ENCODE measurements around the gene CABP7.

- TF ChIP-seq CTCF (CRISPR knock-in tag; IDR thresholded peaks at IDR 0.05) (no peak), MTA1 (CRISPR knock-in tag; IDR thresholded peaks at IDR 0.05; ENCODE audit: borderline replicate concordance) (no peak), ARNT (IDR thresholded peaks at IDR 0.05) (no peak), STAT6 (CRISPR knock-in tag; IDR thresholded peaks at IDR 0.05; ENCODE audit: borderline replicate concordance) (no peak), POLR2AphosphoS5 (IDR thresholded peaks at IDR 0.05; ENCODE audit: low read depth, low read length) (no peak), EEA1 (CRISPR knock-in tag; IDR thresholded peaks at IDR 0.05; ENCODE audit: borderline replicate concordance) (no peak), ZNF746 (CRISPR knock-in tag; IDR thresholded peaks at IDR 0.05) (no peak), SMARCE1 (IDR thresholded peaks at IDR 0.05; ENCODE audit: borderline replicate concordance) (no peak), ZNF644 (CRISPR knock-in tag; IDR thresholded peaks at IDR 0.05; ENCODE audit: low read depth) (no peak), MBNL3 (CRISPR knock-in tag; conservative IDR thresholded peaks at IDR 0.05) (no peak), FOXK1 (CRISPR knock-in tag; IDR thresholded peaks at IDR 0.05; ENCODE audit: borderline replicate concordance, low read depth) (no peak), ZNF687 (CRISPR knock-in tag; IDR thresholded peaks at IDR 0.05) (no peak), THAP9 (CRISPR knock-in tag; IDR thresholded peaks at IDR 0.05; ENCODE audit: borderline replicate concordance) (no peak), FOXJ3 (CRISPR knock-in tag; IDR thresholded peaks at IDR 0.05; ENCODE audit: borderline replicate concordance) (no peak)
These were observed 12.8 kb upstream of the CABP7 start for GRCh38 chr22:29707010-29707409.
